GM04503 (cell line): ENCODE results near the gene ESYT3.
A peak's percentile ranks its signal among the peaks of the same experiment; 100 is the strongest.
"Not testable (repeated sequence)": the region's sequence is repeated elsewhere in the genome, so short reads cannot be mapped to it uniquely, and the experiment has no call there.

Source experiments
- DNase-seq: peaks from one replicate; pipeline ENCODE4 v3.0.0-alpha.2; 2012; ENCODE audit warnings: low read depth

The ESYT3 gene

DNA sequence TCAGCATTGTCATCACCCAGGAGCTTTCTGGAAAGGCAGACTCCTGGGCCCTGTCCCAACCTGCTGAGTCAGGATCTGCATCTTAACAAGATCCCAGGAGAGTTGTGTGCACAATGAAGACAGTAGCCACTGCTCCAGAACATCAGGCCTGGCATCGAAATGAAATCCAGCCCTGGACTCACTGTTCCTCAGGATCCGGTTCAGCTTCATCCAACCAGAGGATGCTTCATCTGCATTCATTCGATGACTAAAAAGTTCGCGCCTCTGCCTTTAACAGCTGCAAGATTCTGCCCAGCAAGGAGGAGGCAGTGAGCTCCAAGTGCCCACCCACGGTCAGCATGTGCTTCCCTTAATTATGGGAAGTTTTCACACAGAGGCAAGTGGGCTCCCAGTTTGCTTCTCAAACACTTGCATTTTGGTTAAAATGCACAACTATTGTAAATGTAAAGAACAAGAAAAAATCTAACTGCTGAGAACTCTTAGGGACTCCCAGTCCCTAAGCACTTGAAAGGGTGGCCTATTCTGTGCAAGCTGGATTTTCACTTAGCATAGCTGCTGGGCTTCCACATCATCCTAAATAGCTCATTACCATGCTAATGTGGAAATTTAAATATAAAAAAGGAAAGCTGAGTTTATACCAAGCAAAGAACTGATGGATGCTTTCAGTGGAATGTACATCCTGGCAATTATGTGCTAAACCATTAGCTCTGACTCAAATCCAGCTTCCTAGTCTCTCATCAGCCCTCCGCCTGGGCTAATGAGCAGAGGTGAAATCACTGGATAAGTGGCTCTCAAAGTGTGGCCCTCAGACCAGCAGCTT lies 25.5 kb upstream of the ESYT3 start:
- no peak for DNase-seq

DNA sequence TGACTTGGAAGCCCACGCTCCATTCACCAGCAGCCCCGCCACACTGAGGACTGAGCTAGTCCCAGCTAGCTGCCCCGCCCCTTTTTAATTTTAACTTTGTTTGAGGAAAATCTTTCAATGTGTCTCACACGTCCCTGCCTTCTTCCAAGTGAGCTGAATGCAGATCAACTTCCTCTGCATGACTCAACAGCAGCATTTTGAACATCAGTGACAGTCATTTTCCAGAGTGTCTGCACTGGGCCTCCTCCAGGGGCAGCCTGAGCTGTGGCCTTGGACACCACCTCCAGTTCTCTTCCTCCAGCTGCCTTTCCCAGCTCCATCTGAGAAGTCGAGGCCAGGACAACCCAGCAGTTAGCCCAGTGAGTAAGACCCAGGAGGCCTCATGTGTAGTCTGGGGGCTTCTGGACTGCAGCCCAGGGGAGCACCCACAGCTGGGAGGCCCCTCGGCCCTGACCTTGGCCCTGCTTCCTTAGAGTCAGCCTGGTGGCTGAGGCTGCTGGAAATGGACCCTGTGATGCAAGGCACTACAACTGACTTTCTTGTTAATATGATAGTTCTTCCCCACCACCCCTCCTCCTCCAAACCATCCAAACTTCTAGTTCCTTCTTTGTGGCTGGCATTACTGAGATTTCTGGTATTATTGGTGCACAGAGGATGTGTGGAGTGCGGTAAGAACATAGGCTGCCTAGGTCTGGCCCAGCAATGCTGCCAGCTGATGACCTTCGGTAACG lies 21.4 kb upstream of the ESYT3 start:
- no peak for DNase-seq

- DNase-seq, result not testable (repeated sequence)
Observed at GRCh38 chr3:138416236-138416635, 18.2 kb upstream of the ESYT3 start.

DNA sequence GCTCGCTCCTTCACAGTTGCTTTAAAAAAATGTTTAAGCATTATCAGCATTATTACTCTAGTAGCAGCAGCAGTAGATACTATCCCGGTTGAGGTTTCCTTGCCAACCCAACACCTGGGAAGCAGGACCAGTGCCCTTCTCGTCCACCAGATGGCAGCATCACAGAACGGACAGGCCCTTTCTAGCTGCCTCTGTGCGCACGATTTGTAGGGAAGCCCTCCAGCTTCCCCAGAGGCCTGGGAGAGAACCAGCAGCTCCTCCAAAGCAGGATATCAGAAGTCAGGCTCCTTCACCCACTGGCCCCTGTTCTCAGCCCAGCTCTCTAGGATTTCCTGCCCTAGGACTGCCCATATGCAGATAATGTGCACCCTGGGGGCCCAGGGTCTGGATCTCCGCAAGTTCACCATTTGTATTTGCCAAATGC lies 16.8 kb upstream of the ESYT3 start:
- DNase-seq, result no peak

DNA sequence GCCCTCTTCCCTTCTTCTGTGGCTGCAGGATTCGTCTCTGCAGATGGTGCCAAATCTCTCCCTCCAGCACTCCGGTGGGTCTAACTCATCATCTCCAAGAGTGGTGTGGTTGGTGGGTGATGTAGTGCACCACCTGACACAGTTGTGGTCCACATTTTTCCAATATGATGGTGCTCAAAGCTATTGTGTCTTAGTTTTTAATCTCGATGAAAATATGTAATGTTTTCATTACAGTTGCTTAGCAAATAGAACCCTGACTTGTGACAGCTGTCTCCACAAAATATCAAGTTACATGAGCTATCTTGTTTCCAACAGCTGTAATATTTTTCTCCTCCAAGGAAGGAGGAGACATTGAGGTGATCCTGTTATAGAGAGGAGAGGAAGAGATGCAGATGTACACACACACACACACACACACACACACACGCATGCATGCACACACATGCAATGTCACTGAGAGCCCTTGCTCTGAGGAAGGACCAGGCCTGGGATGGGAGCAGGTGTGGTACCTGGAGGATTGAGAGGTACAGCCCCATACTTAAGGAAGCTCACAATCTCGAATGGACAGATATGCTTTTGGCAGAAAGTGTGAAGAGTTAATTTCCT lies 15.7 kb upstream of the ESYT3 start:
- DNase-seq, result no peak

DNA sequence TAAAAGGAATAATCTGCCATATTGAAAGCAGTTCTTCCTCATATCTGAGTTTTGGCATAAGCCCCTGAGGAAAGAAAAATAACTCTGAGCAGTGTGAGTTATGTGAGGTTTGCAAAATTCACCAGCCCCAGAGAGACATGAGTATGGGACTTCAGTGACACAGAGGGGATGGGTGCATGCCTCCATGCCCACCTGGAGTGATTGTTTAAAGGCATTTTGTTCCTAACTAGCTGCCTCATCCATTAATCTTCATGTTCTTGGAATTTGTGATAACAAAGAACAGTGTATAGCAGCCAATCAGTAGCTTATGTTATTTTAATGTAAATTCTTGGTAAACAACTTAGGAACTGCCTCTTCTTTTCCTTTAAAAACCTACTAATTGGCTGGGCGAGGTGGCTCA lies 11.1 kb upstream of the ESYT3 start:
- no peak for DNase-seq

DNA sequence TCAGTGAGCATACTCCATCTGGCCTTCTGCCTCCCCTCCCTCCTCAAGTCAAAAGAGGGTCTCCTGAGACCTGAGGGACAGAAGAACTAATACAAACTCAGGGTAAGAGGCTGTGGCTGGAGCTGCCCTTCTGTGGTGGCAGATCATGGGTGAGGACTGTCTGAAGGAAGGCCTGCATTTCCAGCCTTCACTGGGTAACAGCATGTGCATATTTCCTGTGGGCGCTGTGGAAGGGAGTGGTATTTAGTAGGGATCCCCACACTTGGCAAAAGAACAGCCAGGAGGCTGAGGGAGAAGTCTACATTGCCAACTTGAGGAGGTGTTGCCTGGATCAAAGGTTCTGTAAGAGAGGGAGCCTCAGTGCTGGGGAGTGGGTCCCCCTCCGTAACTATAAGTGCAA lies 10.1 kb upstream of the ESYT3 start:
- no peak for DNase-seq

DNA sequence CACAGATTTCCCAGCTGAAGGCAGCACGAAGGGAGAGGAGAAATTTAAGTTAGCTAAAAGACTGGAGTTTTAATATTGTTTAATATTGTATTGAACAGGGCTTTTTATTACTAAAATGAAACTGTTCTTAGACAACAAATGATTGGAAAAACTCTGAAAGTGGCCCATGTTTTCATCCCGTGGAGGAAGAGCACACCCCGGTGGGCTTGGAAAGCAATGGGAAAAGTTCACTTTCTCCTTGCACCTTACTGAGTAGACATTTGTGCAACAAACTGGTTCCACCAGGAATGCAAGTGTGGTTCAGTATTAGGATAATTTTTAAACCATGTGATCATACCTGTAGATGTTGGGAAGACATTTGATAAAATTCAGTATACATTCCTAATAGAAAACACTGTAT lies 8.2 kb upstream of the ESYT3 start:
- DNase-seq, result no peak

DNA sequence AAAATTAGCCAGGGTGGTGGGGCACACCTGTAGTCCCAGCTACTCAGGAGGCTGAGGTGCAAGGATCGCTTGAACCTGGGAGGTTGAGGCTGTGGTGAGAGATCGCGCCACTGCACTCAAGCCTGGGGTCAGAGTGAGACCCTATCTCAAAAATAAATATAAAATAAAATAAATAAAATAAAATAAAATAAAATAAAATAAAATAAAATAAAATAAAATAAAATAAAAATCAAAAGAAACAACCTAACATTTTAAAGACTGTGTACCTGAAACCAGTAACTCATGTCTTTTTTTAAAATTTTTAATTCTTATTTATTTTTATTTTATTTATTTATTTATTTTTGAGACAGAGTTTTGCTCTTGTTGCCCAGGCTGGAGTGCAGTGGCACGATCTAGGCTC lies 7.7 kb upstream of the ESYT3 start:
- not testable (repeated sequence) for DNase-seq

- no peak for DNase-seq
Observed at GRCh38 chr3:138429665-138430064, 4.8 kb upstream of the ESYT3 start.

- DNase-seq, result no peak
Observed at GRCh38 chr3:138432576-138433240, 1.7 kb upstream of the ESYT3 start.

GRCh38 chr3:138433892-138434275 lies 532 bp upstream of the ESYT3 start:
- DNase-seq, result no peak

GRCh38 chr3:138434875-138435772 lies 708 bp downstream of the ESYT3 start:
- DNase-seq, result no peak

GRCh38 chr3:138435840-138436239 lies 1.4 kb downstream of the ESYT3 start:
- no peak for DNase-seq

- no peak for DNase-seq
Observed at GRCh38 chr3:138437281-138437680, 2.9 kb downstream of the ESYT3 start.

GRCh38 chr3:138438896-138439295 lies 4.5 kb downstream of the ESYT3 start:
- no peak for DNase-seq

- DNase-seq, result no peak
Observed at GRCh38 chr3:138439646-138440045, 5.2 kb downstream of the ESYT3 start.

DNA sequence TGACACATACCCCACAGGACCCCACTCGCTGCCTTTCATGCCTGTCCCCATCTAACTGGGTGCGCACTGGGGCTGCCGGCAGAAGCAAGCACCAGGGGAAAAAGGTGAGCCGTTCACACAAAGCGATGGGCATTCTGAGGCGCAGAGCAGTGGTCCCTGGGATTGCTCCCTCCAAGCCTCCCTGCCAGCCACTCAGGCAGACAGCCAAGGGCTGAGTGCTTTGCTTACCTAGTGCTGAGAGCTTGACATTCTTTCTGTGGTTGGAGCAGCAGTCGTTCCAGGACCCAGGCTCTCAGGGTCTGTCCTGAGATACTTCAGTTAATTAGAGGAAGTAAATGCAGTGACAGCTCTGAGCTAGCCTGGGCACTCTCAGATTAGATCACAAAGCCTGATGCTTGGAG lies 5.7 kb downstream of the ESYT3 start:
- DNase-seq, result no peak

- DNase-seq, result peak; percentile 39
Observed at GRCh38 chr3:138440596-138440995, 6.2 kb downstream of the ESYT3 start.

DNA sequence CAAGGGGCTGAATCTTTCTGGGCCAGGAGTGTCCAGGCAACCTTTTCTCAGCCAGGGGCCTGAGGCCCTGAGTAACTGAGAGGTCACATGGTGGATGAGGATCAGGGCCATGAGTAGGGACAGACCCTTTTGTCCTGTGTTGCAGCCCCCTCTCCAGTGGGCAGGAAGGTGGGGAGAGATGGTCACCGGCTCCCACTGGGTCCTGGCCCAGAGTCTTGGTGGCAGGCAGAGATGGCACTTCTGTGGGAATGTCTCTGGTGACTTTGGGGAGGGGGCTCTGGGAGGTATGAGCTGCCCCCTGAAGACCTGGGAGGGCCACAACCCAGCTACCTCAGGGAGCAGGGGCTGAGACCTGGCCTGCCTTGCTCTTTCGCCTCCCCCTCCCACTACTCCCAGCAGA lies 6.8 kb downstream of the ESYT3 start:
- no peak for DNase-seq

GRCh38 chr3:138441742-138442141 lies 7.3 kb downstream of the ESYT3 start:
- no peak for DNase-seq

DNA sequence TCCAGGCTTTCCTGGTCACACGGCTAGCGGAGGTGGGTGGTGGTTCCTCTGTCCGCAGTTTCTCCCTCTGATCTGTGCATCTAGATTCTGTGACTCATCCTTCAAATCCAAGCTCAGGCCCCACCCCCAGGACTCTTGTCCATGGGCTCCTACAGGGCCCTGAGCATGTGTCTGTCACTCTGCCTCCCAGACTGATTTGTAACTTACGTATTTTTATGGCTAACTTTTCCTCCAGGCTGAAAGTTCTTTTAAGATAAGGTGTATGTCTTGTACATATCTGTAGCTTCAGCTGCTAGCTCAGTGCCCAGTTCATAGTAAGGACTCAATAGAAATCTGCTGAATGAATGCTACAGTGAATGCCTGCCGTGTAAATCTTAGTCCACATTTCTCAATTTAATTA lies 8.0 kb downstream of the ESYT3 start:
- no peak for DNase-seq
